COR-L47 (cell line): Measurements from ENCODE around the gene RFPL1.
A peak's percentile ranks its signal among the peaks of the same experiment; 100 is the strongest.
"Not testable (repeated sequence)": the region's sequence is repeated elsewhere in the genome, so short reads cannot be mapped to it uniquely, and the experiment has no call there.

ENCODE experiments used
- DNase-seq: peaks from one replicate; lab custom pipeline; 2025; lab: John Stamatoyannopoulos, UW

RFPL1 gene

DNA sequence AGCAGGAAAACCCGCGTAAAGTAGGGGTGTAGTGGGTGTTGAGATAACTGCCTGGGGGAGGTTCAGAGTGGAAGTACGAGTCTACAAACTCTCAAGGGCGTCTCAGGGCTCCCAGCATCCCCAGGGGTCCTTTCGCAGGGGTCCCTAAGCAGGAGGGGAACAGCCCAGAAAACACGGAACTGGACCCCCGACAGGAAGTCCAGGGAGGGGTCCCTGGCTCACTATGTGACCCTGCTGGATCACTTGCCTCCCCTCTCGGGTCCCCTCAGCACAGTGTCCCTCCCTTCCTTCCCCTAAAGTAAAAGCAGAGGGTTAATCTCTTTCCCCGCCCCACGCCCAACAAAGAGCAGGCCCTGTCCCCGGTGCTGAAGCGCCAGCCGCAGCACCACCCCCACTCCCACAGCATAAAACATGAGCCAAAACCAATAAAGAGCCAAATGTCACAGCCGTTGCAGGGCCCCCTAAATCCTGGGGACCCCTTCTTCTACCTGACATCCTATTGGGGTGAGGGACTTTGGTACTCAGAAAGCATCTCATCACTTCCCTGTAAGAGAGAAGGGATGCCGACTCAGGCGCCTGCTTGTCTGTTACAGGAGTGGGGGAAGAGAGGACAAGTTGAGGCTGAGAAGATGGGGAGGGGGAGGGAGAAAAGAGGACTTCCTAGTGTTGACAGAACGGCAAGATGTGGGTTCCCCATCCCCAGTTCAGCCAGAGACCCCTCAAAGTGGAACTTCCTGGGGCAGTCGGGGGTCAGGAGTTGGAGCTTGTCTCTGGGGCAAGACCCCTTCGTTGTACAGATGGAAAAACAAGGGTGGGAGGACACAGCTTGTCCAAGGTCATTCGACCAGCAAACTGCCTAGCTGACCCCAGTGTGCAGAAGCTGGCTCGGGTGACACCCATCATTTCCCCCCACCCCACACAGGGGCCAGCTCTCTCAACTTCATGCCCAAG is 40.2 kb downstream of the RFPL1 start:
- no peak for DNase-seq

DNA sequence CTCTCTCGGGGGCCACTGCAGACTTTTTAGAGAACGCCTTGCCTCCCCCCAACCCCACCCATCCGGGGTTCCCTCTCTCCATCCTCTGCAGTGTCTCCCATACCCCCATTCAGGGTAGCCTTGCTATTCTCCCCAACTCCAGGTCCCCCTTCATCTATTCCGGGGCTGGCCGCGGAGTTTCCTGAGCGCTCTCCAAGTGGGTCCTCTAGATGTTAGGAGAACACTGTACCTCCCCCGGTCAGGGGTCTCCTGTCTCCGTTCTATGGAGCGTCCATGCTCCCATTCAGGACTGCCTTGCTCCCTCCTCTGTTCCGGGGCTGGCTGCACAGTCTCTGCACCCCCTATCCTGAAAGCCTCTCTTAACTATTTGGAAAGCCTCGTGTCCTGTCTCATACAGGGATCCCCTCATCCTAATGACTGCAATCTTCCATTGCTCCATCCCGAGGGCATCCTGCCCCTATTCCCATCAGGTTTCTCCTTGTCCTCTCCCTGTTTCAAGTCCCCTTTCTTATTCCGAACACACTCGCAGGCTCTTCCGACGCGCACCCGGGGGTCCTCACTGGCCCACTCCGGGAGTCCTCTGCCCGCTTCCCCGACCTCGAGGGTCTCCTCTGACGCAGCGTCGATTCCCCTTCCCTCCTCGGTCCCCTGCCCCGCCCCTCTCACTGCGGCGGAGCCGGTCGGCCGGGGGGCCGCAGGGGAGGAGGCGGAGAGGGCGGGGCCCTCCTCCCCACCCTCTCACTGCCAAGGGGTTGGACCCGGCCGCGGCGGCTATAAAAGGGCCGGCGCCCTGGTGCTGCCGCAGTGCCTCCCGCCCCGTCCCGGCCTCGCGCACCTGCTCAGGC is 41.3 kb downstream of the RFPL1 start, which contains the start of gene NEFH:
Gene NEFH, plus strand, starts transcription at position 802 of the 845 bp plus-strand sequence. CDS start 45 bp downstream, outside the sequence.
- peak; percentile 50 for DNase-seq

DNA sequence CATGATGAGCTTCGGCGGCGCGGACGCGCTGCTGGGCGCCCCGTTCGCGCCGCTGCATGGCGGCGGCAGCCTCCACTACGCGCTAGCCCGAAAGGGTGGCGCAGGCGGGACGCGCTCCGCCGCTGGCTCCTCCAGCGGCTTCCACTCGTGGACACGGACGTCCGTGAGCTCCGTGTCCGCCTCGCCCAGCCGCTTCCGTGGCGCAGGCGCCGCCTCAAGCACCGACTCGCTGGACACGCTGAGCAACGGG is 41.8 kb downstream of the RFPL1 start:
- no peak for DNase-seq

DNA sequence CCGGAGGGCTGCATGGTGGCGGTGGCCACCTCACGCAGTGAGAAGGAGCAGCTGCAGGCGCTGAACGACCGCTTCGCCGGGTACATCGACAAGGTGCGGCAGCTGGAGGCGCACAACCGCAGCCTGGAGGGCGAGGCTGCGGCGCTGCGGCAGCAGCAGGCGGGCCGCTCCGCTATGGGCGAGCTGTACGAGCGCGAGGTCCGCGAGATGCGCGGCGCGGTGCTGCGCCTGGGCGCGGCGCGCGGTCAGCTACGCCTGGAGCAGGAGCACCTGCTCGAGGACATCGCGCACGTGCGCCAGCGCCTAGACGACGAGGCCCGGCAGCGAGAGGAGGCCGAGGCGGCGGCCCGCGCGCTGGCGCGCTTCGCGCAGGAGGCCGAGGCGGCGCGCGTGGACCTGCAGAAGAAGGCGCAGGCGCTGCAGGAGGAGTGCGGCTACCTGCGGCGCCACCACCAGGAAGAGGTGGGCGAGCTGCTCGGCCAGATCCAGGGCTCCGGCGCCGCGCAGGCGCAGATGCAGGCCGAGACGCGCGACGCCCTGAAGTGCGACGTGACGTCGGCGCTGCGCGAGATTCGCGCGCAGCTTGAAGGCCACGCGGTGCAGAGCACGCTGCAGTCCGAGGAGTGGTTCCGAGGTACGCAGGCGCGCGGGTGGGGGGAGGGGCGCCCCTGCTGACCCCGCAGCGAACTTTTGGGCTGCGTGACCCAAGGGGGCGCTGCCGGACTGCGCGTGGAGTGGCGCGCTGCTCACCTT is 42.3 kb downstream of the RFPL1 start:
- DNase-seq, result no peak

DNA sequence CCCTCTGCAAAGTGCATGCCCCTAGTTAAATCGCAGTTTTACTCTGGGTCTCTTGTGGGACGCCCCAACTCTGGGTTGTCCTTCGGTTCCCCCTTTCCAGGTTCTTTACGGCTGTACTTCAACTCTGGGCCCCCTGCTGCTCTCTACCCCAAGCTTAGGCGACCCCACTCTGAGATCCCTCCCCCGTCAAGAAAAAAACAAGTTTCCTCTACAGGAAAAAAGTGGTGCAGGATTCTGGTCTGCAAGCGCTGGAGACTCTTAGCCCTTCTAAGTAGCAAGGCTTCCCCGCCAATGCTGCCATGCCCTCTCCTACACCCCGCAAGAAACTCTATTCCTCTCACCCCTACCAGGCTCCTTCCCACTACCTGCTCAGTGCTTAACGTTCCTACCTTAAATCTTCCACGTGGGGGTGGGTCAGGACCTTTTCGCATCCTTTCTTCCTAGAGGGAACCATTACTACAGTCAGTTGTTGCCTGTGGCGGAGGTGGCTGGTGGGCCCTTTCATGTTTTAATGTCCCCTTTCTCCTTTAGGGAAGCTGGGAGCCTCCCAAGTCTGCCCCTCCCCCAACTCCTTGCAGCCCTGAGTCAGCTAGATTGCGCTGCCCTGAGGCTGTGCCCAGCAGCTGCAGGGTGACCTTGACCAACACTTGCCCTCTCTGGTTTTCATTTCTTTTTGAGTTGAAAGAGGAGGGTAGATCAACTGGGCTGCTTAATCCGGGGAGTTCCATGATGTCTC is 43.0 kb downstream of the RFPL1 start:
- DNase-seq, result no peak

DNA sequence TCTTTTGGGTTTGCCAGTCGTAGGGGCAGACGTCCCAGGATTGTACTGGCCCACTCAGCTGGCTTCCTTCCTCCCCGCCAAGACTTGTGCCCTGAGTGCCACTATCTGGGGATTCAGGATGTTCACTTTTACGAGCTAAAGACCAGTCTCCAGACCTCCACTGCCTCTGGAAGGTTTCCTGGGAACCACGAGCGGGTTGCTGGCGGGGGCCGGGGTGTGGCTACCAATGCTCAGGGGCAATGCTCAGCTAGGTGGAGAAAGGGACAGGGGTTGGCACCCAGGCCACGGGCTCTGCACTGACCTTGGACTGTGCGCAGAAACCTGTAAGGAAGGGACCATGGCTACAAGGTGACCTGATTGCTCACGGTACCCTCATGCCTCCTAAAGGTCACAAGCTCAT is 43.9 kb downstream of the RFPL1 start:
- DNase-seq, result no peak

DNA sequence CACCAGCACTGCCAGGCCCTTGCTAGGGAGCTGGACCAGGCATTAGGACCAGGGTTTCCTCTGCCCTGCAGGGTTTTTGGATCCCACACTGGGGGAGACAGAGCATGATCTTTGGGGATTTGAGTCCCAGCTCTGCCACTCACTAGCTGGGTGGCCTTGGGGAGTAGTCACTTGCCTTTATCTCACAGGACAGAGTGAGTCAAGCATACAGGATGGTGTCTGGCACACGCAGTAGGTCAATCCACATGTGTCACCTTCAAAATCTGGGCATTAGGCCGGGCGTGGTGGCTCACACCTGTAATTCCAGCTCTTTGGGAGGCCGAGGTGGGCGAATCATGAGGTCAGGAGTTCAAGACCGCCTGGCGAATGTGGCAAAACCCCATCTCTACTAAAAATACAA is 44.3 kb downstream of the RFPL1 start:
- DNase-seq, result no peak

DNA sequence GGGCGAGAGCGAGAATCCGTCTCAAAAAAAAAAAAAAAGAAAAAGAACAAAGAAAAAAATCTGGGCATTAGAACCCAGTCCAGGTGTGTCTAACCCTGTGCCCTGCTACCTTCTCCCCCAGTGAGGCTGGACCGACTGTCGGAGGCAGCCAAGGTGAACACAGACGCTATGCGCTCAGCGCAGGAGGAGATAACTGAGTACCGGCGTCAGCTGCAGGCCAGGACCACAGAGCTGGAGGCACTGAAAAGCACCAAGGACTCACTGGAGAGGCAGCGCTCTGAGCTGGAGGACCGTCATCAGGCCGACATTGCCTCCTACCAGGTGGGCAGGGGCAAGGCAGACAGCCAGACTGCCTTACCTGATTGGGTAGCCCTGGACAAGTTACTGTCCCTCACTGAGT is 44.9 kb downstream of the RFPL1 start:
- no peak for DNase-seq

DNA sequence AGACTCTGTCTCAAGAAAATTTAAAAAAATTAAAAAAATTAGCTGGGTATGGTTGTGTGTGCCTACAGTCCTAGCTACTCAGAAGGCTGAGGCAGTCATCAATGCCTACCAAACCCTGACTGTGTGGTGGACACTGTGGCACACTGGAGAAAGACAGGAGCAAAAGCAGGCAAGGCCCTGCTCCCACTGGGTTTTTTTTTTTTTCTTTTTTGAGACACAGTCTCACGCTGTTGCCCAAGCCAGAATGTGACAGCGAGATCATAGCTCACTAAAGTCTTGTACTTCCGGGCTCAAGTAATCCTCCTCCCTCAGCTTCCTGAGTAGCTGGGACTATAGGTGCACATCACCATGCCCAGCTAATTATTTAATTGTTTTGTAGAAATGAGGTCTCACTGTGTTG is 46.3 kb downstream of the RFPL1 start:
- no peak for DNase-seq

DNA sequence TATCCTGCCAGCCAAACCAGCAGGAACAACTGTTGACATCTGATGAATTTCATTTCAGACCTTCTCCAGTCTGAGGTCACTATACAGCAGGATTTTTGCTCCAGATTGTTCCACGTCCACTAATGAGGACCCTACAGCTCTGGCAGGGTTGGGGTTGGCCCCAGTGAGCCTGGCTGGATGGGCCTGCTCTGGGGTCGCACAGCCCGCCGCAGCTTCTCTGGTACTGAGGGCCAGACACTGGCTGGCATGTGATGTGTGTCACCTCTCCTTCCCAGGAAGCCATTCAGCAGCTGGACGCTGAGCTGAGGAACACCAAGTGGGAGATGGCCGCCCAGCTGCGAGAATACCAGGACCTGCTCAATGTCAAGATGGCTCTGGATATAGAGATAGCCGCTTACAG is 47.1 kb downstream of the RFPL1 start:
- no peak for DNase-seq

DNA sequence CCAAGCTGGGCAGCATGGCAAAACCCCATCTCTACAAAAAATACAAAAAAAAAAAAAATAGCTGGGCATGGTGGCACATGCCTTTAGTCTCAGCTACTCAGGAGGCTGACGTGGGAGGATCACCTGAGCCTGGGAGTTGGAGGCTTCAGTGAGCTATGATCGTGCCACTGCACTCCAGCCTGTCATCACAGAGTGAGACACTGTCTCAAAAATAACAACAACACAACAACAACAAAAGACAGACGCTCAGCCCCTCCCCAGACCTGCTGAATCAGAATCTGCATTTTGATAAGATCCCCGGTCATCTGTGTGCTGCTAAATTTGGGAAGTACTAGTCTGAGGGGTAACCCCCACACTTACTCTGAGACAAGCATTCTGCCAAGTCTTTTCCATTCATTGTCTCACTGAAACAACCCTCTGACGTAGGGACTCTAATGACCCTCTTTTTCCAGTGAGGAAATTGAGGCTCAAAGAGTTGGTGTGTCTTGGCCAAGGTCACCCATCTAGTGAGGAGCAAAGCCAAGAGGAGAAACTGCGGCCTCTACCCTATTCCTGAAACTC is 49.1 kb downstream of the RFPL1 start:
- no peak for DNase-seq

DNA sequence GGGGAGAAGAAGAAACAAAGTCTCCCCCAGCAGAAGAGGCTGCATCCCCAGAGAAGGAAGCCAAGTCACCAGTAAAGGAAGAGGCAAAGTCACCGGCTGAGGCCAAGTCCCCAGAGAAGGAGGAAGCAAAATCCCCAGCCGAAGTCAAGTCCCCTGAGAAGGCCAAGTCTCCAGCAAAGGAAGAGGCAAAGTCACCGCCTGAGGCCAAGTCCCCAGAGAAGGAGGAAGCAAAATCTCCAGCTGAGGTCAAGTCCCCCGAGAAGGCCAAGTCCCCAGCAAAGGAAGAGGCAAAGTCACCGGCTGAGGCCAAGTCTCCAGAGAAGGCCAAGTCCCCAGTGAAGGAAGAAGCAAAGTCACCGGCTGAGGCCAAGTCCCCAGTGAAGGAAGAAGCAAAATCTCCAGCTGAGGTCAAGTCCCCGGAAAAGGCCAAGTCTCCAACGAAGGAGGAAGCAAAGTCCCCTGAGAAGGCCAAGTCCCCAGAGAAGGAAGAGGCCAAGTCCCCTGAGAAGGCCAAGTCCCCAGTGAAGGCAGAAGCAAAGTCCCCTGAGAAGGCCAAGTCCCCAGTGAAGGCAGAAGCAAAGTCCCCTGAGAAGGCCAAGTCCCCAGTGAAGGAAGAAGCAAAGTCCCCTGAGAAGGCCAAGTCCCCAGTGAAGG is 50.9 kb downstream of the RFPL1 start:
- DNase-seq, result not testable (repeated sequence)

DNA sequence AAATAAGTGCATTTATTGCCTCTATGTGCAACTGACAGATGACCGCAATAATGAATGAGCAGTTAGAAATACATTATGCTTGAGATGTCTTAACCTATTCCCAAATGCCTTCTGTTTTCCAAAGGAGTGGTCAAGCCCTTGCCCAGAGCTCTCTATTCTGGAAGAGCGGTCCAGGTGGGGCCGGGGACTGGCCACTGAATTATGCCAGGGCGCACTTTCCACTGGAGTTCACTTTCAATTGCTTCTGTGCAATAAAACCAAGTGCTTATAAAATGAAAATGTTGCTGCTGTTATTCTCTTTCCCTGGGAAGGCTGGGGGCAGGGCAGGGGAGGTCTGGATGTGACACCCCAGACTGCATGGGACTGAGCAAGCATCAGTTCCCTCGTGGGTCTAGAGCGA is 52.6 kb downstream of the RFPL1 start:
- DNase-seq, result no peak
